ENCODE data around the gene XPR1.
A peak's percentile ranks its signal among the peaks of the same experiment; 100 is the strongest.

Gene XPR1

GRCh38 chr1:180898441-180899219, 266.8 kb downstream of the XPR1 start:
- no peak for DNase-seq

DNA sequence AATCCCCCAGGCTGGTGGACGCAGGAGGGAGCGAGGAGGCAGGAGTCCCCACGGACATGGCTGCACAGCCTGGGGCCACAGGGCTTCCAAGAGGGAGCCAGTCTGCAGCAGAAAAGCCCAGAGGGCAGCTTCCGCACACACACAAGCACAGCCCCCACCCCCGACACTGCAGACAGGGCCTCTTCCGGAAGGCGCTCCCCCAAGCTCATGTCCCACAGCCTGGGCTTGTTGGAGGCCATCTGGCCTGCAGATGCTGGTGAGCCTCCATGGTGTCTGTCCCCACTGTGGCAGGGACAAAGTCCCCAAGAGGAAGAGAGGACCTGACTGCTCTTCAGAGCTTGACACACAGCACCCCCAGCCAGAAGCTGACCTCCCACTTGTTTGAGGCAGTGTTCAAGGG, 267.4 kb downstream of the XPR1 start:
- DNase-seq, result no peak

GRCh38 chr1:180901076-180901990, 269.5 kb downstream of the XPR1 start:
- DNase-seq, result no peak

GRCh38 chr1:180902541-180902940, 270.7 kb downstream of the XPR1 start:
- DNase-seq, result no peak

DNA sequence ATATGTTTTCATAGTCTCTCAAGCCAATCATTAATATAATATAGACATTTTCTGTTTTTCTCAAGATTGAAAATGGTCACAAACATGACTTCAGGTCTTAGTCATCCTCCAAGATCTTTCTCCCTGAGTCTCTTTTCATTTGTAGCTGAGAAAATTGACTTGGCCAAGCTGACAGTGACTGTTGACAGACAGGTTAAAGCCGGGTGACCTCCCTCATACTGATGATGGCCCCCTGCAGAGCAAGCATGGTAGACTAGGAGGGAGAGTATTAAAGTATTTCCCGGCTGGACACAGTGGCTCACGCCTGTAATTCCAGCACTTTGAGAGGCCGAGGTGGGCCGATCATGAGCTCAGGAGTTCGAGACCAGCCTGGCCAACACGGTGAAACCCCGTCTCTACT, 274.1 kb downstream of the XPR1 start:
- no peak for DNase-seq

DNA sequence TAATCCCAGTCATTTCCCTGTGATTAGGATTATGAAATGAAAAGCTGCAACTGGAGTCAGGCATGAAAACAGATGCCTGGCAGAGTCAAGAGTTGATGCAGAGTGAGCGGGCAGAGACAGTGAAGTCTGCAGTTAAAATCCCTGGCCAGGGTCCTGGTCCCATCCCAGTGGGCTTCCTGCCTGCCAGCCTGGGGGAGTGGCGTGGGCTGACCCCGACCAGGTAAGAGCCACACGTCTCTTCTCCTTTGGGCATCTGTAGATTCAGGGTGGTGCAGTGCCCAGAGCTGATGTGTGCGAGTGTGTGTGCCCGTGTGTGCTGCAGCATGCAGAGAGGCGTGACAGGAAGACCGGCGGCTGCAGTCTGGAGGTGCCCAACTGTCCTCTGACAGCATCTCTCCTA, 274.7 kb downstream of the XPR1 start:
- DNase-seq, result no peak

- DNase-seq, result no peak
These were observed 275.7 kb downstream of the XPR1 start for GRCh38 chr1:180907313-180908055.

GRCh38 chr1:180908074-180908765, 276.4 kb downstream of the XPR1 start:
- no peak for DNase-seq

DNA sequence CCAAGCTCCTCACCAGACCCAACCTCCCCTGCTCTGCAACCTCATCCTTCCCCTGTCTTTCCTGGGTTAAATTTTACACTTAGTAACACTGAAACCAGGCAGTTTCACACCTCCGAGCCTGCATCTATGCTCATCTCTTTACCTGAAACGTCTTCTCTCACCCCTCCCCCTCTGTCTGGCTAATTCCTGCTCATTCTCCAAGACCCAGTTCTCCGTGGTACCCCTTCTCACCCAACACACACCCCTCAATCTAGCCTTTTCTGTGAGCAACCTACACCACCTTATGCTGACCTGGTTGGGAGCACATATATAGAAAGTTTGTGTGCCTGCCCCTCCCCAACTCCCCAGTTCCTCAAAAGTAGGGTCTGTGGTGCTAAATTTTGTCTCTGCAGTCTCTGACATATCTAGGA, 277.2 kb downstream of the XPR1 start:
- DNase-seq, result peak; percentile 62

DNA sequence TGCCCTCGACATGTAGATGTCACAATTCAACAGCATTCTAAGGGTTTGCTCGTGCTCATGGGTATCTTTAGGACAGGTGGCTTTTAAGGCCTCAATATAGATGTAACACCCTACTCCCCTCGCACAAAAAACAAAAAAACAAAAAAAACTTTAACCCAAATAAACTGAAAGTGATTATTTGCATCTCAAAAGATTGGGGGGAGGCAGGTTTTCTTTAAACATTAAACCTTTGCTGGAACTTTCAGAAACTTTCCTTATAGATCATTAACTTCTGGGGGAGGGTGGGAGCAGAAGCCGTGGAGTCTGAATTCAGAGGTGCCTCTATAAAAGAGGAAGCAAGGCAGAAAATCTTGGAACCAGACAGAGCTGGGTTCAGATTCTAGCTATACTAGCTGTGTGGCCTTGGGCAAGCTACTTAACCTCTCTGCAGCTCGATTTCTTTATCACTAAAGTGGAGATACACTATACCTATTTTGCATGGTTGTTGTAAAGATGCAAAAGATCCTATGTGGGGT, 277.7 kb downstream of the XPR1 start:
- no peak for DNase-seq

GRCh38 chr1:180911640-180912191, 279.9 kb downstream of the XPR1 start:
- DNase-seq, result no peak

DNA sequence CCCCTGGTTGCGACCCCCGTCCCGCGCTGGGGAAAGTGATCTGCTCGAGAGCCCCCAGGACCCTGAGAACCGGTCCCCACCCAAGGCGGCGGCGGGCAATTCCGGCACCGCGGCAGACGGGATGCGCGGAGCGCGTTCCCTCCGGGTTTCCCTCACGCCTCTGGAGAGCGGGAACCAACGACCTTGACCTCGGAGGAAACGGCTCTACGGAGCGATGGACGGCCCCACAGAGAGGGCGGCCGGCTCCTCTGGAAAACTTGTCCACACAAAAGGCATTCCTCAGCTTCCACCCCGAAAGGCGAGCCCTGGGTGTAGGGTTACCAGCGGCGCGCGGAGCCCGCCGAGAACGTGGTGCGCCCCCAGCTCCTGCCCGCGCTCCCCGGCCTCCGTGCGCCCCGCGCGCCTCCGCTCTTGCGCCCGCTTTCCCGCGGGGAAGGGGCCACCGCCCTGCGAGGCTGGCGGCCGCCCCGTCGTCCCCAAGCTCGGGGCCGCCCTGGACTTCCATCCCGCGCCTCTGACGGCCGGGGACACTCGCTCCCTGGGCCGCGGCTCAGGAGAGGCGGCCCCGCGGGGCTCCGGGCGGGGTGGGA, 280.5 kb downstream of the XPR1 start:
- DNase-seq, result no peak

GRCh38 chr1:180912801-180913565, 281.2 kb downstream of the XPR1 start, which contains the start of gene KIAA1614:
Gene KIAA1614, plus strand, starts transcription at chr1:180912897. Its CDS starts 347 bp downstream, at chr1:180913244.
- no peak for DNase-seq

DNA sequence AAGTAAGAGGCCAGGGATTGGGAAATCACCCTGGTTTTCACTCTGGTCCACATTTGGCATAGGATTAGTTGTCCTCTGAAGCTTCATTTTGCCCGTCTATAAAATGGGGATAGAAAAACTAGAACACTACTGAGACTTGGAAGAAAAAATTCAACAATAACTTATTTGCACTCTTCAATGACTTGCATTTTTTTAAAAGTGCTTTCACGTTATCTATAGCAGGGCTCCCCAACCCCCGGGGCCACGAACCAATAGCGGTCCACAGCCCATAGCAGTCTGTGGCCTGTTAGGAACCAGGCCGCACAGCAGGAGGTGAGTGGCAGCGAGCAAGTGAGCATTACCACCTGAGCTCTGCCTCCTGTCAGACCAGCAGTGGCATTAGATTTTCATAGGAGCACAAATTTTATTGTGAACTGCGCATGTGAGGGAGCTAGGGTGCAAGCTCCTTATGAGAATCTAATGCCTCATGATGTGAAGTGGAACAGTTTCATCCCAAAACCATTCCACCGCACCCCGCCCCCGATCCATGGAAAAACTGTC, 283.7 kb downstream of the XPR1 start:
- DNase-seq, result no peak

GRCh38 chr1:180916012-180916770, 284.4 kb downstream of the XPR1 start:
- DNase-seq, result no peak

DNA sequence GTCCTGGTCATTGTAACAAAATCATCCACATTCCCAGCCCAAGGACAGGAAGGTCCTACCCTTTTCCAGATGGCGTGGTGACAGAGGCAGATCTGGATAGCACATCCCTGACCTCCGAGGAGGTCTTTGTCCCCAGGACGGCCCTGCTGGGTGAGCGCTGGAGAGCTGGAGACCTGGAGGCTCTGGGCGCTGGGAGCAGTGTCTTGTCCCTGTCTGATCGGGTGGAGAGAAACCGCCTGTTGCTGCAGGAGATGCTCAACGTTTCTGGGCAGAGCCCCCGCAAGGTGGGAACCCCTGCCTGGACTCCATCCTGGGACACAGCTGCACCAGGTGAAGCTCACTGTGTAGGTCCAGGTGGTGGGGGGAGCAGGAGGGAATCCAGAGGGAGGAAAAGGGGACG, 284.9 kb downstream of the XPR1 start:
- no peak for DNase-seq

DNA sequence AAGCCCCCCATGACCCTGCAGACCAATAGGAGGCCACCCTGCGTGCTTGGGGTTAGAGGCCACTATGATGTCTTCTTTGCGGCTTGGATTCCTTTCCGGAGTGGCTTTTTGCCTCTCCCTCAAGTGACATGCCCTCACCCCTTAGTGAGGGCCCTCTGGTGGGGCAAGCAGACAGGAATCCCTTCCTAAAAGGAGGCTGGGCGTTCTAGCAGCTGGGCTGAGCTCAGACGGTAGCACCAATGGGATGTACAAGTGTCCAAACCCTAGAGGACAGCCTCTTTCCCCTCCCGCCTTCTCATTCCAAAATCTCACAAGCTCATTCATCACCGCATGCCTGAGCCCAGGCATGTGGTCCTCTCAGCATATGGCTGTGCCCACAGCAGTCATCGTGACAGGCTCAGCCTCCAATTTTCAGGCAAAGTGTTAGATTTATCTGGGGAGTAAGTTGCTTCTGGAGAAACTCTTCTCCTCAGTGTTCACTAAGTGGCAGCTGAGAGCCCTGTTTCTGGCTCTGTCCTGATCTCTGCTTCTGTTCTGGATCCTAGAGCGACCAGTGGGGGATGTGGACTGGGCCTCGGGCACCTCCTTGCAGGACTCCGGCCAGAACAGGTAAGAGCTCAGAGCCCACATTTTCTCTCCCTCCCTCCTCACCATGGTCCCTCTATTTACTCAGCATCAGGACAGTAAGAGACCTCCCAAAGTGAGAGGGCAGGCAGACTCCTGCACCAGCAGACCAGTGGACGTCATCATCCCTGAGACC, 285.7 kb downstream of the XPR1 start:
- DNase-seq, result no peak

- DNase-seq, result no peak
These were observed 286.7 kb downstream of the XPR1 start for GRCh38 chr1:180918519-180918918.

- DNase-seq, result no peak
These were observed 287.4 kb downstream of the XPR1 start for GRCh38 chr1:180919183-180919700.
